Activated naive CD4-positive, alpha-beta T cell (primary cell): ENCODE data around the gene RNF144A.

Source experiments
- DNase-seq, 4 experiments: peaks; one replicate each; lab custom pipeline; 2025; lab: John Stamatoyannopoulos, UW

The RNF144A gene

DNA sequence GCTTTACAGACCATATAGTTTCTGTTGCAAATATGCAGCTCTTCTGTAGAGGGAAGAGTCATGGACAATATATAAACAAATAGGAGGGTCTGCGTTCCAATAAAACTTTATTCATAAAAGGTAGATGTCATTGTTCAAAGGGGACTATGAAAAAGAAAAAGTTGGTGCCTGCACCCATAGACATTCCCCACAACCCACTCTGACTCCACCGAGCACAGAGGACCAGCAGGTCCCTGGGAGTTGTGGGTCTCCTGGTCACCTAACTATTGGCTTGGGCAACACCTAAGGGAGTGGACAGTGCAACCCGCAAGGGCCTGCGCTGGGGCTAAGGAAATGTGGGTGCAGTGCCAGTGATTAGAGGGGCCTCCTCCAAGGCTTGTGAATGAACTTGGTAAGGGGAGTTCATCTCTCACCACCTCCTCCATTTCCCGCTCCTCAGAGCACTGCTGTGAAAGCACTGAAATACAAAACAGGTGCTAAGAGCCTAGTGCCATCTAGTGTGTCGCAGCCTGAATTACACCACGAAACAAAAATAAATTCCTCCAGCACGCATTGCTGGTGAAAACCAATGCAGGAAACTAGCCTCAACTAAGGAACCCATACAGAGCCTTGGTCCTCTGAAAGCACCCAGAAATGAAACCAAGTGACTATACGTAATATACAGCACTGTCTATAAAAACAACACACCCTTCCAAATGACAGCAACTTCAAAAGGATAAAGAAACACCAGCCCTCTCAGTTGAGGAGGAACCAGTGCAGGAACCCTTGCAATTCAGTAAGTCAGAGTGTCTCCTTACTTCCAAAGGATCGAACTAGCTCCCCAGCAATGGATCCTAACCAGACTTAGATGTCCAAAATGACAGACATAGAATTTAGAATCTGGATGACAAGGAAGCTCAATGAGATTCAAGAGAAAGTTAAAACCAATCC lies 166.6 kb downstream of the RNF144A start:
- DNase-seq, result no peak

DNA sequence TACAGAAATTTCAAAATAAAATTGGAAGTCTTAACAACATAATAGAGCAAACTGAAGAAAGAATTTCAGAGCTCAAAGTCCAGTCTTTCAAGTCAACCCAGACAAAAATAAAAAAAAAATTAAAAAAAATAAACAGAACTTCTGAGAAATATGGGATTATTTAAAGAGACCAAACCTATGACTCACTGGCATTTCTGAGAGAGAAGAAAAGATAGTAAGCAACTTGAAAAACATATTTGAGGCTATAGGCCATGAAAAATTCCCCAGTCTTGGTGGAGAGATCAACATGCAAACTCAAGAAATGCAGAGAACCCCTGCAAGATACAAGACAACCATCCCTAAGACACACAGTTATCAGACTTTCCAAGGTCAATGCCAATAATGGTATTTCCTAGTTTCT lies 167.4 kb downstream of the RNF144A start:
- DNase-seq, result no peak

DNA sequence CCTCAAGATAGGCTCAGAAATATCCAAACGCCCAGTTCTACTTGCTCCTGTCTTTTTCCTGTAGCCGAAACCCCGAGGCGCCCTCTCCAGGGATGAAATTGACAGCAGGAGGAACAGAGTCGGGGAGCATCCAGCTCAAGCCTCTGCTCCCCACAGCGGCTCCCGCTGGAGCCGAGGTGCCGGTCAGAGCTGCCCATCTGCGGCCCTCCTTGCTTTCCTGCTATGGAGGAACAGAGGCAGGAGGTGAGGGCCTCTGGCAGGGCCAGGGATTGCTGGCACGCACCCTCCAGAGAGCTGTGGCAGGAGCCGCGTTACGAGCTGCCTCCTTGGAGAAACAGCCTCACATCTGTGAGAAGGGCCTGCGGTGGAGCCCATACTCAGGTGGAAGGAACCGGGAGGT lies 172.1 kb downstream of the RNF144A start:
- DNase-seq, result no peak

DNA sequence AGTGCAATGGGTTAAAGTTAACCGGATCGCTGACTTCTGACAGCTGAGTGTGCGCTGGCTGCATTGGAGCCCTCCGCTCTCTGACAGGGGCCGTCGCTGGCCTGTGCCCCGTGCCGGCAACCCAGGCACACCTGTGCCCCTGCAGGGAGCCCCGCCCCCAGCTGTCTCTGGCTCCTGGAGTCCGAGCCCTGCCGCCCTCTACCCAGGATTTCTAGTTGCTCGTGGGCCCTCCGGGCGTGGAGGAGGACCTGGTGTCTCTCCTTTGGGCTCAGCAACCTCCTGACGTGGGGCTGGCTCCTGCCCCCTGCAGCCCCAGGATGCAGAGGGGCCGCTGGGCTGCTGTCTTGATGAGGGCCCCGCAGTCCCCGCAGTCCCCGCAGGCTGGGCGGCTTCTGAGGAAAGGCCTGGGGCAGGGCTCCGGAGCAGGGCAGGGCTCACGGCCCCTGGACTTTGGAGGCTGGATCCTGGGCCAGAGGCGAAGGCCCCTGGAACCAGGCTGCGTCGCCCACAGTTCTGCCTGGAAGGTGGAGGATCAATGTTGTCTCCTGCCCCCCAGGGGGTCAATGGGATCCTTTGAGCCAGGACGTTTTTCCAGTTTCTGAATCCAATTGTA lies 172.8 kb downstream of the RNF144A start:
- DNase-seq, result no peak

DNA sequence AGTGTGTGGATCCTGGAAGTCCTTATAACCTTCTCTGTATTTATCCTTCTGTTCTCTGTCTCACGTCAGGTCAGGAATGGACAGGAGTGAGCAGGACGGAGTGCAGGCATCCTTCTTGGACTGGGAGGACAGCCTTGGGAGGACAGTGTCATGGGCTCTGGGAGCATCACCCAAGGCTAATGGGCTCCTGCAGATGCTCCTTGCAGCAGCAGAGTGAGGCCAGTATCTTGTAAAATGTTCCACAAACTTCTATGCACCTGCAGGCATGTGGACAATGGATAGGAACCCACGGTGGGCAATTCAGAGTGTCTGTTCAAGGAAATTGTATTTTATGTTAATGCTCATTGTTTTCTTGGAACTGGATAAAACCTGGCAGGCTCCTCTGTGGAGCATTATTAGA lies 176.2 kb downstream of the RNF144A start:
- DNase-seq, result no peak
